Measurements from ENCODE around the gene RABGAP1. TPM values are rescaled to one million over a fixed set of nuclear protein-coding genes. Genes with fewer than 3 reads are reported as not detected.

RABGAP1 gene
- total RNA-seq, 1 experiment from 2014 or later = 95.8 TPM

- Histone ChIP-seq H3K4me1 (replicated peaks; ENCODE audit: insufficient read depth) (no peaks in the 10 kb centered on the region), H3K27me3 (ENCODE audit: insufficient read depth, low read depth) (no peaks in the 10 kb centered on the region), H3K27ac (no peak overlapping the region), H3K9me2 (ENCODE audit: insufficient read depth) (no peaks in the 10 kb centered on the region), H2AFZ (no peak overlapping the region), H3K79me2 (ENCODE audit: low read depth) (no peaks in the 10 kb centered on the region), H3K4me3 (no peak overlapping the region), H3F3A (ENCODE audit: insufficient read depth, low read depth) (no peaks in the 10 kb centered on the region), H3K9me3 (ENCODE audit: insufficient read depth, low read depth) (no peaks in the 10 kb centered on the region), H3K36me3 (ENCODE audit: low read depth) (0 out of 2 replicates have a peak, but pooled peaks cover 7% of the 10 kb centered on the region), H3K4me2 (no peak overlapping the region), H4K20me1 (ENCODE audit: insufficient read depth) (peaks cover 3% of the 10 kb centered on the region; the same call in 1 of the 2 replicates)
- no peak for TF ChIP-seq EZH2 (IDR thresholded peaks at IDR 0.05; ENCODE audit: low read depth)
- no peak for TF ChIP-seq CTCF (conservative IDR thresholded peaks at IDR 0.05)
- intact Hi-C loops (cut with micrococcal nuclease; ENCODE audit: unreplicated experiment) = no loop called here
- BruUV-seq (replicated peaks) = no TSS peak
- no peak for DNase-seq
- POLR2A ChIA-PET (ENCODE audit: unreplicated experiment) = no interaction called here
- CTCF ChIA-PET = no interaction called here
Observed at GRCh38 chr9:123034881-123035510, 94.2 kb downstream of the RABGAP1 start.

- no peaks in the 10 kb centered on the region for H3K79me2 ChIP-seq (ENCODE audit: low read depth)
- ChIA-PET CTCF (interaction anchor here (0.8 kb wide), 1 partner anchor 163 kb away, joined by 4 read pairs; no protein-coding TSS in a partner anchor), POLR2A (ENCODE audit: unreplicated experiment) (no interaction called here)
- no peak overlapping the region for H3K27ac ChIP-seq
- H3K4me2 ChIP-seq = no peak overlapping the region
- intact Hi-C loops (cut with micrococcal nuclease; ENCODE audit: unreplicated experiment) = no loop called here
- BruUV-seq (replicated peaks) = no TSS peak
- no peaks in the 10 kb centered on the region for H3K9me3 ChIP-seq (ENCODE audit: insufficient read depth, low read depth)
- H3K27me3 ChIP-seq (ENCODE audit: insufficient read depth, low read depth) = no peaks in the 10 kb centered on the region
- H3K9me2 ChIP-seq (ENCODE audit: insufficient read depth) = no peaks in the 10 kb centered on the region
- H3F3A ChIP-seq (ENCODE audit: insufficient read depth, low read depth) = no peaks in the 10 kb centered on the region
- no peaks in the 10 kb centered on the region for H3K4me1 ChIP-seq (replicated peaks; ENCODE audit: insufficient read depth)
- H3K36me3 ChIP-seq (ENCODE audit: low read depth) = 0 out of 2 replicates have a peak, but pooled peaks cover 7% of the 10 kb centered on the region
- no peak for TF ChIP-seq CTCF (conservative IDR thresholded peaks at IDR 0.05)
- no peak for TF ChIP-seq EZH2 (IDR thresholded peaks at IDR 0.05; ENCODE audit: low read depth)
- H4K20me1 ChIP-seq (ENCODE audit: insufficient read depth) = peaks cover 3% of the 10 kb centered on the region; the same call in 1 of the 2 replicates
- no peak overlapping the region for H2AFZ ChIP-seq
- DNase-seq = no peak
- H3K4me3 ChIP-seq = no peak overlapping the region
Observed at GRCh38 chr9:123035791-123036190, 95.0 kb downstream of the RABGAP1 start.

GRCh38 chr9:123036893-123037545 lies 96.2 kb downstream of the RABGAP1 start:
- POLR2A ChIA-PET (ENCODE audit: unreplicated experiment) = interaction anchor here (0.6 kb wide), 1 partner anchor 34 kb away, joined by 7 read pairs; no protein-coding TSS in a partner anchor
- H2AFZ ChIP-seq = no peak overlapping the region
- H4K20me1 ChIP-seq (ENCODE audit: insufficient read depth) = peaks cover 3% of the 10 kb centered on the region; the same call in 1 of the 2 replicates
- no peak overlapping the region for H3K4me2 ChIP-seq
- no peaks in the 10 kb centered on the region for H3K79me2 ChIP-seq (ENCODE audit: low read depth)
- CTCF ChIA-PET = no interaction called here
- no peaks in the 10 kb centered on the region for H3K9me2 ChIP-seq (ENCODE audit: insufficient read depth)
- intact Hi-C loops (cut with micrococcal nuclease; ENCODE audit: unreplicated experiment) = no loop called here
- H3K4me1 ChIP-seq (replicated peaks; ENCODE audit: insufficient read depth) = no peaks in the 10 kb centered on the region
- no peaks in the 10 kb centered on the region for H3K9me3 ChIP-seq (ENCODE audit: insufficient read depth, low read depth)
- no peak for TF ChIP-seq CTCF (conservative IDR thresholded peaks at IDR 0.05)
- no peak for TF ChIP-seq EZH2 (IDR thresholded peaks at IDR 0.05; ENCODE audit: low read depth)
- no peak overlapping the region for H3K27ac ChIP-seq
- no peak overlapping the region for H3K4me3 ChIP-seq
- DNase-seq = no peak
- no peaks in the 10 kb centered on the region for H3F3A ChIP-seq (ENCODE audit: insufficient read depth, low read depth)
- H3K36me3 ChIP-seq (ENCODE audit: low read depth) = 0 out of 2 replicates have a peak, but pooled peaks cover 7% of the 10 kb centered on the region
- no TSS peak for BruUV-seq (replicated peaks)
- no peaks in the 10 kb centered on the region for H3K27me3 ChIP-seq (ENCODE audit: insufficient read depth, low read depth)
